NCI-H2171 treated with DMSO at 0.1 percent for 48 hours (cell line): ENCODE results near the gene CUTA.
"Not testable (repeated sequence)": the region's sequence is repeated elsewhere in the genome, so short reads cannot be mapped to it uniquely, and the experiment has no call there.

Source experiments
- DNase-seq: peaks from one replicate; lab custom pipeline; 2025; lab: John Stamatoyannopoulos, UW

The CUTA gene

GRCh38 chr6:33405386-33405940 lies 12.4 kb downstream of the CUTA start:
- no peak for DNase-seq

GRCh38 chr6:33404884-33405283 lies 13.0 kb downstream of the CUTA start:
- DNase-seq: no peak

GRCh38 chr6:33399881-33400280 lies 18.0 kb downstream of the CUTA start:
- DNase-seq: not testable (repeated sequence)

GRCh38 chr6:33398601-33399000 lies 19.3 kb downstream of the CUTA start:
- not testable (repeated sequence) for DNase-seq

GRCh38 chr6:33397541-33397940 lies 20.4 kb downstream of the CUTA start:
- DNase-seq: no peak

GRCh38 chr6:33392979-33393378 lies 24.9 kb downstream of the CUTA start:
- no peak for DNase-seq

- peak; percentile 62 for DNase-seq
Measured at GRCh38 chr6:33392595-33392948, 25.3 kb downstream of the CUTA start.

- peak; percentile 19 for DNase-seq
Measured at GRCh38 chr6:33391922-33392594, 25.8 kb downstream of the CUTA start.

GRCh38 chr6:33391278-33391921 lies 26.5 kb downstream of the CUTA start, which contains the start of gene KIFC1:
TSS of gene KIFC1 (plus strand) at chr6:33391823. CDS start at chr6:33391986, 163 bp downstream.
- DNase-seq: peak; percentile 99

- no peak for DNase-seq
Measured at GRCh38 chr6:33390767-33391277, 27.1 kb downstream of the CUTA start.

- DNase-seq: no peak
Measured at GRCh38 chr6:33390173-33390572, 27.7 kb downstream of the CUTA start.

- DNase-seq: peak; percentile 9
Measured at GRCh38 chr6:33384581-33385020, 33.3 kb downstream of the CUTA start.

- no peak for DNase-seq
Measured at GRCh38 chr6:33383427-33384185, 34.3 kb downstream of the CUTA start.

- no peak for DNase-seq
Measured at GRCh38 chr6:33380272-33380981, 37.5 kb downstream of the CUTA start.

- not testable (repeated sequence) for DNase-seq
Measured at GRCh38 chr6:33379184-33379583, 38.7 kb downstream of the CUTA start.

- DNase-seq: no peak
Measured at GRCh38 chr6:33377171-33377570, 40.7 kb downstream of the CUTA start.

GRCh38 chr6:33375143-33375671 lies 42.7 kb downstream of the CUTA start:
- peak; percentile 21 for DNase-seq

GRCh38 chr6:33373960-33374910 lies 43.7 kb downstream of the CUTA start:
- DNase-seq: no peak

GRCh38 chr6:33372526-33373123 lies 45.3 kb downstream of the CUTA start:
- peak; percentile 65 for DNase-seq

- DNase-seq: not testable (repeated sequence)
Measured at GRCh38 chr6:33371901-33372300, 46.0 kb downstream of the CUTA start.
